ENCODE data around the gene SIGLEC7.

Gene SIGLEC7

GRCh38 chr19:51169283-51169918 is 27.3 kb downstream of the SIGLEC7 start:
- DNase-seq (ENCODE audit: low spot score): peak; percentile 49

DNA sequence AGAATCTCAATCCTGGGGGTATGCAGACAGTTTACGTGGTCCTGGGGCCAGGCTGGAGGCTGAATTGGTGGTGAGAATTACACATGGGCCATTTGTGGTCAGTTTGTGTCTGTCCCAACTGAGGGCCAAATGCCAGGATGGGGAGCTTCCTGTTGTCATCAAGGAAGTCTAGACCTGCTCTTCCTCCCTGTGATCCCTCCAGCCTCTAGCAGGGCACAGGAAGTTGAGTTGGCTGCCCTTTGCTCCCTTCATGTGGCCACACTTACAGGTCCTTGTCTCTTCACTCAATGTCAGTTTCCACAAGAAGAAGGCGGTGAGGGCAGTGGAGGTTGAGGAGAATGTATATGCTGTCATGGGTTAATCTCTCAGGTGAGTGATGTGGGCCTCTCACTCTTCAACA is 30.1 kb downstream of the SIGLEC7 start:
- DNase-seq (ENCODE audit: low spot score): no peak

- DNase-seq (ENCODE audit: low spot score): no peak
Observed at GRCh38 chr19:51173681-51174080, 31.6 kb downstream of the SIGLEC7 start.

GRCh38 chr19:51179256-51179655 is 37.2 kb downstream of the SIGLEC7 start:
- no peak for DNase-seq (ENCODE audit: low spot score)

DNA sequence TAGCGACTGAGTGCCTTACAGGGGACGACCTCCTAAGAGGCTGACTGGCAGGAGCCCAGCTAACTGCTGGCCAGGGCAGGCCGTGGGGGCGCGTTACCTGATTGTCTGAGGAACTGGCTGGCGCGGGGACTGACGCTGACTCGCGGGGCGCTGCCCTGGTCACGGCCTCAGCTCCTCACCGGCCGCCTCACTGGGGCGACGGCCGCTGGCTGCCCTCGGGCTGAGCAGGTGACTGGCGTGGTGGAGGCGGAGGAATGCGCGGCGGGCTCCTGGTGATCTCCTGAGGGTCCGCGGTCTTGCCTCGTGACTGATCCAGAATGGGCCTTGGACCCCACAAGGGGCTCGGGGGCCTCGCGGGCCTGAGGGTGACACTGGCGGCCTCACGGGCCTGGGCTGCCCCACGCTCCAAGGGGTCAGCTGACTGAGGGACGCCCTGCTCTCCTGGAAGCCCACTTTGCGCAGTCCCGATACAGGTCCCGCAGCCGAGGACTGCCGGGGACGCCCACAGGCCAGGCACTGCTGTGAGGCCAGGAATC is 39.3 kb downstream of the SIGLEC7 start:
- DNase-seq (ENCODE audit: low spot score): no peak

- DNase-seq (ENCODE audit: low spot score): no peak
Observed at GRCh38 chr19:51181913-51182419, 39.9 kb downstream of the SIGLEC7 start.

DNA sequence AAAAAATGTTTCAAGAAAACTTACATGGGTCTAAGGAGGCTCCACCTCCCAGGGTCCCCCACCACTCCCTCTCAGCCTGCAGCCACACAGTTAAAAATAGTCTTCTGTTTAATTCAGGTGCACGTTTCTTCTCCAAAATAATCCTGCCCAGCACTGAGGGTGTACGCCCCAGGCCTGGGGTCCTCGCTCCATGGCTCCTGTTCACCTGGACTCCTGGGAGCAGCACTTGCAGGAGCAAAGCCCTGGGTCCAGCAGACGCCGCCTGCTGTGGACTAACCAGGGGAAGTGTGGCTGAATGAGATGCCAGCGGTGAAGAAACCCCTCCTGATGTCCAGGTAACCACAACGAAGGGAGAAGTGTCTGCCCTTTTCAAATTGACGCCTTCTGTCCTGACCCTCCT is 41.5 kb downstream of the SIGLEC7 start:
- no peak for DNase-seq (ENCODE audit: low spot score)

- DNase-seq (ENCODE audit: low spot score): no peak
Observed at GRCh38 chr19:51185069-51185867, 43.2 kb downstream of the SIGLEC7 start.

DNA sequence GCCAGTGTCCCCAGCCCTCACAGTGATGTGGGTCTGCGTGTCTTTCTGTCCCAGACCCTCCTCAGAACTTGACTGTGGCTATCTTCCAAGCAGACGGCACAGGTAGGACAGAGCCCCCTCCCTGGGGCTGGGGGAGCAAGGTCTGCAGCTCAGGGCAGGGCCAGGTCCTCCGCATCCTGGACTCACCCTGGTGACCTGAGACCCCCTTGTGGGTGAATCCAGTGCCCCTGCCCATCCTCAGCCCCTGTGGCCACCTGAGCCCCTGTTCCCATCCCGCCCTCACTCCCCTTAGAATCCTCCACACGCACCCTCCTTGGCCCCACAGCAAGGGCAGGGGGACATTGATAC is 43.7 kb downstream of the SIGLEC7 start:
- DNase-seq (ENCODE audit: low spot score): no peak

DNA sequence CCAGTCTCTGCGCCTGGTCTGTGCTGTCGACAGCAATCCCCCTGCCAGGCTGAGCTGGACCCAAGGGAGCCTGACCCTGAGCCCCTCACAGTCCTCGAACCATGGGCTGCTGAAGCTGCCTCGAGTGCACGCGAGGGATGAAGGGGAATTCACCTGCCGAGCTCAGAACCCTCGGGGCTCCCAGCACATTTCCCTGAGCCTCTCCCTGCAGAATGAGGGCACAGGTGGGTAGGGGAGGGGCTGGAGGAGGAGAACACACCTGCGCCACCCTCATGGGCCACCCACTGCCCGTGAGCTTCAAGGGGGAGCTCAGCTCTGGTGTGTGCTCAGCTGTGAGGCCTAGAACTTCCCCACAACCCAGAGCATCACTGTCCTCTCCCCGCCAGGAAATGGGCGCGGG is 44.2 kb downstream of the SIGLEC7 start:
- no peak for DNase-seq (ENCODE audit: low spot score)

DNA sequence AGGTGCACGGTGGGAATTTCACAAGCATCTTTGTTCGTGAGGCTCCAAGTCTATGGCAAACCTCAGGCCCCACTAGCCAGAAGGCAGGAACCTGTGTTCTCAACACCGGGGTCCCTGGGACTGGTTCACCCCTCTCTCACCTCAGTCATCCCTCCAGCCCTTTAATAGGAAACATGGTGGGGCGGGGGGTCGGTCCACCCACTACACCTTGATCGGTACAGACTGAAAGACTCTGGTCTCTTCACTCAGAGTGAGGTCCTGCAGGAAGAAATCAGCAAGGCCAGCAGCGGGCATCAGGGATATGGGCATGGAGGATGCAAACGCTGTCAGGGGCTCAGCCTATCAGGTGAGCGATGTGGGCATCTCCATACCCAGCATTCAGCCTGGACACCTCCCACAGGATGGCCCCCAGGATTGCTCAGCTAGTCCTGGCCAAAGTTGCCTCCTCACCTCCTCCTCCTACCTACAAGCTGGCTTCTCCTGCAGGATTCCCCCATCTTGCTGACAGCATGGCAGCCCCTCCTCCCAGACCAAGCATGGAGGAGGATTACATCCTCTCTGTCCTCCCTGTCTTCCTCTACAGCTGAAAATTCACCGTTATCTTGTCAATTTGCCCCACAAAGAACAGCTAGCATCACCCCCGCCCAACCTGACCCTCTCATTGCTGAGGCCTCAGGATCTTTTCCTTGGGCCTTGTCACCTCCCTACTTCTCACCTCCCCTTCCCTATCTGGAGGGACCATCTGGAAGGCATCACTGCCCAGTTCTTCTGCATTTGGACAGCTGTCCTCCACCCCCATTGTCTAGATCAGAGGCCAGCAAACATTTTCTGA is 45.5 kb downstream of the SIGLEC7 start:
- DNase-seq (ENCODE audit: low spot score): no peak

- no peak for DNase-seq (ENCODE audit: low spot score)
Observed at GRCh38 chr19:51188227-51188559, 46.1 kb downstream of the SIGLEC7 start.

DNA sequence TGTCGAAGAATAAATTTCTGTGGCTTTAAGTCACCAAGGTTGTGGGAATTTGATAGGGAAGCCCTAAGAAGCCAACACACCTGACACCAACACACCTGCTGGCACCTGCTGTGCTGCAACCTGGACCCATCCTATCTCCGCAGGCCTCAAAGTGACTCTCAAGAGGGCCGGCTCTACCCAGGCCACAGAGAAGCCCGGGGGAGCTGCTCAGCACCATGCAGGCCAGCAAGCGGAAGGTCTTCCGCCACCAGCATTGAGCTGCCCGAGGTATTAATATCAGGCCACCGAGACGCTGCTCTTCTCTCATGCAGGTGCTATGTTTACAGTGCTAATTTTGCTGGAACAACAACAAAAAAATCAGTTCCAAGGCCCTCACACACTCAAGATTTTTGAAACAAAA is 50.6 kb downstream of the SIGLEC7 start:
- DNase-seq (ENCODE audit: low spot score): no peak

GRCh38 chr19:51194527-51195315 is 52.6 kb downstream of the SIGLEC7 start:
- no peak for DNase-seq (ENCODE audit: low spot score)

- no peak for DNase-seq (ENCODE audit: low spot score)
Observed at GRCh38 chr19:51195316-51195586, 53.1 kb downstream of the SIGLEC7 start.

DNA sequence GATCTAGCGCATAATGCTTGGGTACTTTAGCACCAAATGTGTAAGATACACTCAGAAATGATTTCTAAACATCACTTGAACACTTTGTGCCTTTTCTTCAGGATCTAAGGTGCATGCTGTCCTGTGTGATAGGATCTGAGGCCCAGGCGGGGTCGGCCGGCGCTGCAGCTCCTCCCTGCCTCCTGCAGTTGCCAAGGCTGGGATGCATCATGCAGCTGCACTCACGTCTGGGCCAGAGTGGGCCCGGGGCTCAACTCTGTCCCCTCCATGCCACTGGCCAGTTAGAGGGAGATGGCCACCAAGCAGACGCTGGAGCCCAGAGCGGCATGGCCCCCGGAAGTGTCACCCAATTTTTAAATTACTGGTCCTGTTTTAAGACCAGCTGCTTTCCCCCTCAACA is 53.5 kb downstream of the SIGLEC7 start:
- DNase-seq (ENCODE audit: low spot score): no peak

DNA sequence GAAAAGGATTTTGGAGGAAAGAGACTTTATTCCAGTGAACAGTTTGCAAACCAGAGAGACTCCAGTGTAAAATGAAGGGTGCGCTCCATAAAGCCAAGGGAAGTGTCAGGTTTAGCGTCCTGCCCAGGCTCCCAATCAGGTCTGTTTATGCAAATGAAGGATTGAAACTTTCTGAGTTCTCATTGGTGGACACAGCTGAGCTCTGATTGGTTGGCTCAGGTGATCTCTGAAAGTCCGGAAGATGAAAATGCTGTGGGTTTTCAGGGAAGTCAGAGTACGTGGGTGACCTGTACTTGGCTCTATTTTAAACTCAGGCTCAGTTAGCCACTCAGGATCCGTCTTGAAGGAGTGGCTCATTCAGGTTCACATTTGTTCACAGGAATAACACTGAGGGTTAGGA is 54.1 kb downstream of the SIGLEC7 start:
- DNase-seq (ENCODE audit: low spot score): no peak

- no peak for DNase-seq (ENCODE audit: low spot score)
Observed at GRCh38 chr19:51198641-51199040, 56.5 kb downstream of the SIGLEC7 start.

GRCh38 chr19:51200071-51200666 is 58.1 kb downstream of the SIGLEC7 start:
- no peak for DNase-seq (ENCODE audit: low spot score)

GRCh38 chr19:51201712-51202111 is 59.6 kb downstream of the SIGLEC7 start:
- no peak for DNase-seq (ENCODE audit: low spot score)

Data from globus pallidus (tissue), 1 donor.